ENCODE results near the gene DLG1.
A peak's percentile ranks its signal among the peaks of the same experiment; 100 is the strongest.

DLG1 gene

DNA sequence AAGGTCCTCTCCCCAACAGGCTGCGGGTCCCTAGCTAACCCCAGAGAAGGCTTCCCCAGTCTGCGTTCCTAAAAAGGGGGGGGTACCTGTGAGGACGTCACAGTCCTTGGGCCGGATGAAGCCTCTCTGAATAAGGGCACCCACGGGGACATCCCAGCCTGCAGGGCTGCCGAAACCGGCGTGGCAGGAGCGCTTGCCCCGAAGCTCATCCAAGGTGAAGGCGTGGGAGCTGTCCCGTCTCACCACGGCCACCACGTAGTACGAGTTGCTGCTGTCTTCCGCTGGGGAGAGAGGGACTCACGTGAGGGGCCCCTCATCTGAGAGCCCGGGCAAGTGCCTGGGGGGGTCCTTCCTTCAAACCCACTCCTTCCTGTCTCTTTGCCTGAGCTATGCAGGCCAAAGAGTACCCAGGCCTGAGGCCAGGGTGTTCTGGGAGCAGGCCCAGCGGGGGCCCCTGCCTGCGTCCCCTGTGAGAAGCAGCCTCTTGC, 288.8 kb downstream of the DLG1 start:
- DNase-seq = no peak

DNA sequence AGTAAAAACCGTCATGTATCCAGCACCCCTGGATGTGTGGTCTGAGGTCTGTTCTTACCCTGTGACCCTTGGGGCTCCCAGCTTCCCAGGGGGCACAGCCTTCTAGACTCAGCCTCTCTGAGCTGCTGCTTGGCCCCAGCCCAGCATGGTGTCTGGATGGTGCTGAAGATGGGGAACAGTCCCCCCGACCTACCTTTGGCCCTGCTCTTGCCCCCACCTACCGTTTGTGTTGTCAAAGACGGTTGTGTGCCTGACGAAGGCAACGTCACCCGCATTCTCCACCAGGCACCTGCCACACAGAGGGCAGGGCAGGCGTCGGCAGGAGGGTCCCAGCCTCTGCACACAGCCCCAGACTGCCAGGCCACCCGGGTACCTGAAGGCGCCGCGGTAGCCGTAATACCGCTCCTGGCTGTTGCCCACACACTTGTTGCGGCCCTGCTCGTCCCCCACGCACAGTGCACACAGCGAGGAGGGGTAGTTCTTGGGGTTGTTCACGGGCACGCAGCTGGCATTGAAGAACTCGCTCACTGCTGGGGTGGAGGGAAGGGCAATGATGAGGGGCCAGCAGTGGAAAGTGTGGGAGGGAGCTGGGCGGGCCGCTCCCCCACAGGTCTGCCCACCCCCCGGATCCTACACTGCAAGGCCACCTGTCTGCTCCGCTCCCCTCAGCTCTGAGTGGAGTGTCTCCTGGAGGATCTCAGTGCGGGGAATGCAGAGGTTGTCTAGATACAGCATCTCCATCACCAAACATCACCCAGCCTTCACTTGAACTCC, 289.8 kb downstream of the DLG1 start:
- DNase-seq = no peak

DNA sequence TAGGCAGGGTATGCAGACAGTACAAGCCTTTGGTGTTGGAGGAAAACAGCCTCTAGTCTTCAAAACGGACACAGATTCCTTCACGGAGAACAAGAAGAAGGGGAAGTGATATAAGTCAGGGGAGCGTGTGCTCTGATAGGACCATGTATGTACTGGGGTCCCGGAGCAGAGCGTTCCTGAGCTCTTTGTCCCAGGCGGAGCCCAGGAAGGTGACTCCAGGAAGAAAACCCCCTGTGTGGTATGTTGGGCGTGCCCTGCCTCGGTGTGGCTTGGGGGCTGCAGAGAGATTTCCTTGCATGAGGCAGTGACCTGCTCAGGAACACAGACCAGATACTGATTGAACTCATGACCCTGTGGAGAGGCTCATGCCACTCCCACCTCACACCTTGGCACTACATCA, 290.5 kb downstream of the DLG1 start:
- no peak for DNase-seq

DNA sequence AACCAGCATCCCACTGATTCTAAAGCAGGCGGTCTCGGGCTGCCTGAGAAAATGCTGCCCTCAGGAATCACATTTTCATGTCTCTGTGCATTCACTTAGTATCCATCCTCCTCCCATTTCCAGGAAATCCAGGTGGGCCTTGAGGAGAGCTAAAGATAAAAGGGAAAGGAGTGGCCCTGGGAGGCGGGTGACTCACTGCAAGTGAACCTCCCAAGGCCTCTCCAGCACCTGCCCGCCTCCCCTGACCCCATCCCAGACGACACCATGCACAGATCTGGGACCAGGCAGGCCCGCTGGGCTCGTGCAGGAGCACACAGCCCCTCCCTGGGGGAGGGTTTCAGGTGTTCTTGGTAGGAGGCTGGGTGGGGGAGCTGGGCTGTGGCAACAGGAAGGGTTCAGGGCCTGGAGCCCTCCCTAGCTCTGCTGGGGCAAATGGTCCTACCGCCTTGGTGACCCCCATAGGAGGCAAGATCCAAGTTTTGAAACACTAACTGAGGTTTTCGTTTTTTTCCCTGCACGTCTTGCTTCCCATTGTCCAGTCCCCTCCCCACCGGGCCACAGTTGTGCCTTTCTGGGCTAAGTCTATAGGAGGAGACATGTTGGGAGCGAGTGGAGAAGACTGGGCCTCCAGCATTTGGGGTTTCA, 291.0 kb downstream of the DLG1 start:
- no peak for DNase-seq

DNA sequence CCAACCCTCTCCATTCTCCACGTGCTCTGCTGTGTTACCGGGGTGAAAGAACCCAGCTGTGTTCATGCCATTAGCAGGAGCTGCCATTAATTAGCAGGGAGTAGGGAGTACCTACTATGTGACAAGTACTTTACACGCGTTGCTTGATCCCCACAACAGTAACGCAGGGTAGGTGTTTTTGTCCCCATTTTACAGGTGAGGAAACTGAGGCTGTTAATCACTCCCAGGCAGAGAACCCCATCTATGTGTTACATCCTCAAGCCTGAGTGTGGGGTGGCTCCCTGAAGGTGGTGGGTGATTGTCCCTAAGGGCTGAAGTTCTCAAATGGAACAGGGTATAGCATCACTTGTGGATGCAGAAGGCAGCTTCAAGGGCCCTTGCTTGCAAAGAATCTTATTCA, 291.6 kb downstream of the DLG1 start:
- no peak for DNase-seq

DNA sequence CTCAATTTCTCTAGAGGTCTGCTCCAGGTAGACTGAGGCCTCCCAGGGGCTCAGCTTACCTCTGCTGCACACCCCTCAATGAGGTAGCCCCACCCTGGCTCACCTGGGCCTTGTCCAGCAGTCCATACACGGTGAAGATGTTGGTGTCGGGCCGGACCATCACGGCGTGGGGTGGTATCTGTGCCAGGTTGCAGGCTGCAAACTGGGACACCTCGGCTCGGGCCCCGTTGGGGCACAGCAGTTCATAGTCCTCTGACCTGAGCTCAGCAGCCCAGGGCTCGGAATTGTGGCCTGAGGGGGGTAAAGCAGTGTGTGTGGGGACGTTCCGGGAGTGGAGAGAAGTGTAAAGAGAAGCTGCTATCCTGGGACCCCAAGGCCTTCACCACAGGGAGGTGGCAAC, 292.0 kb downstream of the DLG1 start:
- DNase-seq = no peak

DNA sequence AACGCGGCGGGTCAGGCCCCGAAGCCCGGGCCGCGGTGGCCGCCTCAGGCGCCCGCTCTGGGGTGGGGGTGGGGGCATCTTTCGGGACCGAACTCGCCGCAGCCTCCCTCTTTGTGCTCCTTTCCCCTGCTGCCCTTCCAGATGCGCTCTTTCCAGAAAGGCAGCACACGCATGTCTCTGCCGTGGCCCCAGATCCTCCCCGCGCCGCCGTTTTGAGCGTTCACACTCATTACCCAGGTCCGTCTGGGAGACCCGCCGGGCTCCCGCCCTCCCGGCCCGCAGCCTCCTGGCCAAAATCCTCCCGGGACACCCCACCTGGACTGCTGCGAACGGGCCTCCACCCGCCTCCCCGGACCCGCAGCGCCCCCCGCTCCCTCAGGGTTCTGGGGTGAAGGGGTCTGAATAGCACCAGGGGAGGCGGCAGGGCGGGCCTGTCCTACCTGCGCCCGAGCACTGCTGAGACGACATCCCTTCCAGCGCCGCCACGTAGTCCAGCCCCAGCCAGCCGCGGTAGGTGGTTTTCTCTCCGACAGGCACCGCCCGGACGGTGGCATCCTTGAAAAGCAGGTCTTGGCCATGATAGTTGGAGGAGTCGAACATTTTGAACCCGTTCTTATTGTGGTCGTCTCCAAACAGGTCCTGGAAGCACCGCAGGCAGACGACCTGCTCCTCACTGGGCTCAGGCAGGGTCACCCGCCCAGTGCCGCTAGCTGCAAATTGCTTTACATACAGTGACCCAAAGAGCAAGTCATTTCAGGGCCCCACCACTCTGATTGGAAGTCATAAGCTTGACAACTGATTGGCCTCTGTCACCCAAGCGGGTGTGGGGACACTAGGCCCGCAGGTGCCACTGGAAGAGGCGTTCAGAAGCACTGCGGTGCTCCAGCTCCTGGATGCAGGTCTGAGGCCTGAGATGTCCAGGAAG, 294.7 kb downstream of the DLG1 start:
- DNase-seq = peak; percentile 60

DNA sequence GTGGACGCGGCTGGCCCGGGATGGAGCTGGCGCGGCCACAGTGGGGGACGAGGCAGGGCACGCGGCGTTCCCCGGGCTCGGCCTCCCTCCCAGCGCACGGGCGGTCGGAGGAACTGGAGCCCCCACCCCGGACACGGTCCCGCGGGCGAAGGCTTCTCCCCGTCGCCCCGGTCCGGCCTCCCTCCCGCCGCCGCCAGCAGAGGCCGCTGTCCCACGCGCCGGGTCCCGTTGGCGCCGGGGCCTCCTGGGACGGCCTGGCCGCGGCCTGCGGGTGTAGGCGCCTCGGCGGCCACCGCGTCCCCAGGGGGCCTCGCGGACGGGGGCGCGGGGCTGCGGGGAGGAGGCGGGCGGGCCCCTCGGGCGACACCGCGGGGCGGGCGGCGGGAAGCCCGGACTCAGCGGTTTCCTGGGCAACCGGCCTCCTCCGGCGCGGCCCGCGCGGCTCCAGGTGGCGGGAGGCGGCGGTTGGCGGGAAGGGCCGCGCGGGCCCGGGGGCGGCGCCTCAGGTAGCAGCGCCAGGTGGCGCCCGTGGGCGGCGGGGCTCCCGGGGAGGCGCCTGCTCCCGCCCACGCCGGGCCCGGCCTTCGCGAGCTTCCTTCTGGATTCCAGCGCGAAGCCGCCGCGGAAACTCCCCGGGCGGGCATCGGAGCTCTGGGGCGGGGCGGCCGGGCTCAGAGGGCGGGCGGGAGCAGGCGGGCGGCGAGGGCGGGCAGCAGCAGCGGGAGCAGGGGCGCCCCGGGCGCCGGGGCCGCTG, 295.5 kb downstream of the DLG1 start:
- DNase-seq = peak; percentile 66

DNA sequence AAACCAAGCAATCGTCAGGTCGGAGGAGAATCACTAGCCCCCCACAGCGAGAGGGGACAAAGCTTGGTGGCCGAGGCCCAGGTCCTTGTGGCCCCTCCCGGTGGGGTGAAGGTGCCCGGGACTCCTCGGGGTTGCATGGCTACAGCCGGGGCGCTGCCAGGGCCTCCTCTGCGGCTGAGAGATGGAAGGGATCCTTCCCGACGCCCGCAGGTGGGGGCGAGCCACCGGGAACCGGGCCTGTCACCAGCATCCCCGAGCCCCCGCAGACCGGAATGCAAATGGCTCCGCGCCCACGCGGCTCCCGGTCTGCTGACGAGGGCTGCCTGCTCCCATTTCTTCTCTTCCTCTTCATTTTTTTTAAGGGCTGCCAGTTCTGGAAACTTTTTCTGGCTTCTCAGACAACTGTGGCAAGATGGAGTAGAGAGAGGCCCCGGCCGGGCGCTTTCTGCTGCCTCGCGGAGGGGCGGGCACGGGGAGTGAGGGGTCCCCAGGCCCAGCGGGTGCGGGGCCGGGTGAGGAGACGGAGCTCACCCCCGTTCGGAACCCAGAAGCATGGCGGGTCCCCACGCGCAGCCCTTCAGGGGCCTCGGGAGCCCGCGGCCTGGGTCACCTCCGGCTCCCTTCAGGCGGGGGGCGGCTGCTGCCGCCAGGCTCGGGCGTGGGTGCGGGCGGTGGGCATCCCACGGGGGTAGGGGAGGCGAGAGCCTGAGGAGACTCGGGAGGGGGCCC, 296.3 kb downstream of the DLG1 start:
- no peak for DNase-seq

DNA sequence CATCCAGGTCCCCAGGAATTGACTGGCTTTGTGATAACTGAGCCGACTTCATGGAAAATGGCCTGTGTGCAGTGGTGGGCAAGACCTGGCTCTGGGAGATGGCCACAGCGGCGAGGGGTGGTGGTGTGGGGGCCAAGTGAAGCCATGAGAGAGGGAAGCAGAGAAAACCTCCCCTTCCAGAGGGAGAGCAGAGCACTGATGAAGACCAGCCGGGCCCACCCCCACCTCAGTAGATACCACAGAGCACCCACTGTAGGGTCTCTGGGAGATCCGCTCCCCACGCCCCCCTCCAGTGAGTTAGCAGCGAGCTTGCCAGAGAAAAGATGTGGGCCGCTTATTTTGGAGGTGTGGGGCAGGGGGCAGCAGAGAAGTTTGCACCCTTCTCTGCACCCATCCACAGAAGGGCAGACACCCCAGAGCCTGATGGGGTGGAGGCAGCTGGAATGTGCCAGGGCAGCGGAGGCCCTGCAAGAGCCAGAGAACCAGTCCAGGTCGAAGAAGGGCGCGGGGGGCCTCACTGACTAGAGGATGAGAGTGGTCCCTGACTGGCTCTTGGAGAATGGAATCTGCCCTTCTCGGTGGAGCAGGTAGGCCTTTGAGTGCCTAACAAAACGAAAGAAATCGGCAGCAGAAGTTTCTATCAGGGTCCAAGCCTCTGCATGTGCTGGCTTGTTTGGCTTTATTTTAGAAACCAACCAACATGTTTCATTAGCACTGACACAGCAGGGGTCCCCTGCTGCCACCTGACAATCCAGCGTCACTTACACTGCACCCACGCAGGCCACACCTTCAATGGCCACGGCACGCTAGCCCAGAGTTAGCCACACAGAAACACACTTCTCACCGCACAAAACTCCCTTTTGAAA, 297.1 kb downstream of the DLG1 start:
- no peak for DNase-seq

DNA sequence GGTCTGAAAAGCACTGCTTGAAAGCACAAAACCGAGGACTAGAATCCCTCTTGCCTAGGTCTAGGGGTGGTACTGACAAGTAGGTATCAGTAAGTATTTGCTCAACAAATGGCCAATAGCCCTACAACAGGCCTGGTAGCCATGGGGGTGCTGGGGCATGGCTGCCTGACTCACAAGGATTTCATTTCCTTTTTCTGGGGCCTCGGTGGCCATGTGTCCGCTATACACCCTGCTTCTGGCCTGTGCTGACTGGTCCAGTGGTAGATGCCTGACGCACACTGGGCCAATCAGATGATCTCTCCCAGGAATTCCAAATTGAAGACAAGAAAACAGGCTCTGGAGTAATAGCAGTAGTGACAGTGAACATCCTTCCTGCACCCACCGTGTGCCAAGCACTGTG, 298.2 kb downstream of the DLG1 start:
- no peak for DNase-seq

DNA sequence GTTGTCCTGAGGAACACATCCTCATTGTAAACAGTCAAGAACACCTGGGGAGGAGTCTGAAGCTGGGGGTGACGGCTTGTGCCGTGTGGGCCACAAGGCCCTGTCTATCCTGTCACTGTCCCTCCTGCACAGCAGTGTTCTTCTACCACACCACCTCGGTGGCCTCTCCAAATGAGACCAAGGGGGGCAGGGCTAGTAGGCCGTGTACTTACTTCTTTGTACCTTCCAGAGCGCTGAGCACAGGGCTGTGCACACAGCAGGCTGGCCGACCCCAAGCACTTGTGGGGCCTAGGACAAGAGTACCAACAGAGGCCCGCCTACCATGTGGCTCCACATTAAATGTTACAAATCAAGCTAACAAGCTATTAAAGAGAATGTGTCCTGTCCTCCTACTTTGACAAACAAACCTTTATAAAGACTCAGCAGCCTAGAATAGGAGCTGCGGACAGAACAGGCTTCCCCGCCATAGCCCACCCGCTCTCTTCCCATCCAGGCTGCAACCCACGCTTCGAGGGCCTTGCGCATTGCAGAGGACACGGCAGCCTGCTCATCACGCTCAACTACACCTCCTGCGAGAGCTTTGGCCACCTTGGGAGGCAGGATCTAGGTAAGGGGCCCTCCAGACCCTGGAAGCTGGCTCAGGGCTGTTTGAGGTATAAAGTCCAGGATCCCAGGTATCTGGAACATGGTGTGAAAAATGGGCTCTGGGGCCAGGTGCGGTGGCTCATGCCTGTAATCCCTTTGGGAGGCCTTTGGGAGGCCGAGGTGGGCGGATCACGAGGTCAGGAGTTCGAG, 299.2 kb downstream of the DLG1 start:
- no peak for DNase-seq

DNA sequence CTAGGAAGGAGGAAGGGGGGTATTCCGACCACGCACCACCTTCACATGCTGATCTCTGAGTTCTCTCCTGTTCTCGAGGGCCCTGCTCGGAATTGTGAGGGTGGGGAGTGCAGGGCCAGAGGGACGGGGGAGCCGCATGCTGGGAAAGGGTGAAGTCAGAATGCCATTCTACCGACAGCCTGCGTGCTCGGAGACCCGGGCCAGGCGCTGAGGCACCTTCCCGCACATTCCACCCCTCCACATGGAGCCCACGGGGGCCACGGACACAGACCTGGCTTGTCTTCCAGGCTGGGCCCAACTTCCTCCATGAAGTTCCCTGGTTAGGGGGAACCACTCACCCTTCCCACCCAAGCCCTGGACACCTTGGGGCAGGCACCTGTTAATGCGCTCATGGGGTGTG, 301.1 kb downstream of the DLG1 start:
- no peak for DNase-seq

DNA sequence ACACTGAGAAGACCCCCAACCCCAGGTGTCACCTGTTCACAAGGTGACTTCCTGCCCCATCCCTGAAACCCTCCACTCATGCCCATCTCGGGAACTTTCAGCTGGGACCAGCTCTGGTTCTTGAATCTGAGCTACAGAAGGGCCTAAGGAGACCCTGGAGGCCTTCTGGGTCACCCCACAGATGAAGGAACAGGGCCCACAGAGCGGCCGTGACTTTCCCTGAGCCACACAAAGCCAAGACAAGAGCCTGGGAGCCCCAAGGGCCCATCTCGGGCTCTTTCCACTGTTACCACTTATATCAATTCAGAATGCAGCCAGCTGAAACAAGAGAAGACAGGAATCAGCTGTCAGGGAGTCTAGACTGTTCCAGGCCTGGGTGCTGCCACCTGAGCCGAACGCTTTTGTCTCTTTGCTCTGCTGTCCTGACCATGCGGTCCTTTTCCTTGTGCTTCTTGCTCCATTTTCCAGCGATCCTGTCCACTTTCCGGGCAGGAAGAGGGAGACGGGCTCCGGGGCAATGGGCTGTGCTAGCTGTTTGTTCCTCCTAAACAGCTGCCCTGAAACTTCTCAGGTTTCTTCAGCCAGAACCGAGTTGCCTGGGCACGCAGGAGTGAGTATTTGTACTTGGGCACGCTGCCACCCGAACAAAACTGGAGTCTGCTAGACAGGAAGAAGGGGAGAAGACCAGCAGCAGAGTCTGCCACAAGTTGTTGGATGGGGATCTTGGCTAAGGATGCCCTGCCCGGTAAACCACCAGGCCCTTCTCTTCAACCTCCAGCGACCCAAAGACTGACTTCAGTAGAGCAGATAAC, 301.8 kb downstream of the DLG1 start:
- peak; percentile 99 for DNase-seq

DNA sequence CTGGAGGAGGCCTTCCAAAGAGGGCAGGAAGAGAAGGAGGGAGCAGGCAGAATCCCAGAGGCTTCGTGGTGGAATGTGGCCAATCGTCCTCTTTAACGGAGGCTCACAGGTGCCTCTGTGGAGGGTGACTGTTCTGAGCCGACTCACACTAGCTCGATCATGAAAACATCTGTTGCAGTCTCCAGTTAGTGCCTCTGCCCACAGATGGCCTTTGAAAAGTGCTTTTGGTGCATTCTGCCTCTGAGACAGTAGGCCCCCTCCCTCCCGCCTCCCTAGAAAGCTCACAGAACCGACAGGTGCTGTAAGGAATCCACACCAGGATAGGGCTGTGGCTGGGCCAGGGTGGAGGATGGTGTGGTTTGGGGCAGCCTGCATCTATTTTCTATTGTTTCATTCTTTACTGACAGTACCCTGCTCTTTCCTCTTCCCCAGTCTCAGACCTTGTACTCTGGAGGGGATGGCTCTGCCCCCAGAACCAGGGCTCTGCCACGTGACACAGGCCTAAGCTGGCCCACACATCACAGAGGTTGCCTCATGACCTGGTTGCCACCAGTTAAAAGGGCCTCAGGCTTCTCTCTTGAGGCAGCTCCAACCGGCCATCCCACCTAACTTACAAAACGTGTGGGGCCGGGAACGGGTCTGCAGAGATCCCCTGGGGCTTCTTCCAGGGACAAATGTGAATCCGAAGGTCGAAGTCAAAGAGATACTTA, 302.6 kb downstream of the DLG1 start:
- DNase-seq = peak; percentile 41

DNA sequence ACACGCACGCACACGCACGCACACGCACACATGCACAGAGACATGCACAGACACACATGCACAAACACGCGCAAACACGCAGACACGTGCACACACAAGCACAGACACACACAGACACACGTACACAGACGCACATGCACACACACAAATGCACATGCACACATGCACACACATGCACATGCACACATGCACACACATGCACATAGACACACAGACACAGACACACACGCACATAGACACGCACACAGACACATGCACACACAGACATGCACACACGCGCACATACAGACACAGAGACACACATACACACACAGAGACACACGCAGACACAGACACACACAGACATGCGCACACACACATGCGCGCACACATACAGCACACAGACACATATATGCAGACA, 303.4 kb downstream of the DLG1 start:
- no peak for DNase-seq

DNA sequence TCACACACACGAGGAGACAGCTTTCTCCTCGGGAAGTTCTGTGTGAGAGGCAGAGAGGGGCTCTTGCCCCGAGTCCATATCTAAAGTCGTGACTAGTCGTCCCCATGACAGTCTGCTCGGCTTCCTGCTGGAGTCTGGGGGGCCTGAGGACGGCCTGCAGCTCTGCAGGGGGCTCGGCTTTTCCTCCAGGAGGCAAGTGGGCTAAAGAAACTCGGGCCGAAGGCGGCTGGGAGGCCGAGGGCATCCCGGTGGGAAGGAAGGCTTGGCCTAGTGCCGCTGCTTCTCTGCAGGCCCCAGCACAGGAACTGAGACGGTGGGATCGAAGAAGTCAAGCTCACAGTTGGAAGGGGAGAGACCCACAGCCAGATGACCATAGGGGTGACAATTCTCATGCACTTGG, 304.4 kb downstream of the DLG1 start:
- DNase-seq = no peak
